ENCODE results near the gene ARHGEF2.

Gene ARHGEF2

DNA sequence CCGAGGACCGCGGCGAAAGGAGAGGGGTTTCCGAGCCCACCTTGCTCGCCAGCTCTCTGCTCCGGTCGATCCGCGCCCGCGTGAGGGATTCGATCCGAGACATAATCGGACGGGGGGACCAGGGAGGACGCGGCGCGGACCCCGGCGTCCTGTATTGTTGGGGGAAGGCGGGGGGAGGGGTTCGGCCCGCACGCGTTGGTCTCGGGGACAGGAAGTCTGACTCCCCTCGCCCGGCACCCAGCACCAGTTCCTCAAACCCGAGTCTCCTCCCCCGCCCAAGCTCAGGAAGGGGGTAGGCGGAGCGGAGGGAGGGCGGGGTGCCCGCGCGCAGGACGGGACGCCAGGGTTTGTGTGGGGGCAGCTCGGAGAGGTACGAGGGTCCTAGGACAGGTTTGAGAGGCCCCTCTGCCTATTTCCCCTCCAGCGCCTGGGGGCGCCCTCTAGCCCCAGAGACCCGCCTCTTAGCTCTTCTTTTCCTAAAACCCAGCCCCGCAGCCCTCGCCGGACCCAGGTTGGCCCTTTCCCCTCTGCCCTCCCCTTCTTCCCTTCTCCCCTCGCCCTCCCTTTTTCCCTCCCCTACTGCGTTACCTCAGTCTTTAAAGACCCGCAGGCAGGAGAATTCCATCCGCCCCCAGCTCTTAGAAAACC is at the start of gene ARHGEF2:
Gene ARHGEF2 (minus strand): TSS at position 223 of the 648 bp plus-strand sequence. CDS start 120 bp downstream, at position 103.
- TF ChIP-seq, protein P1, sequence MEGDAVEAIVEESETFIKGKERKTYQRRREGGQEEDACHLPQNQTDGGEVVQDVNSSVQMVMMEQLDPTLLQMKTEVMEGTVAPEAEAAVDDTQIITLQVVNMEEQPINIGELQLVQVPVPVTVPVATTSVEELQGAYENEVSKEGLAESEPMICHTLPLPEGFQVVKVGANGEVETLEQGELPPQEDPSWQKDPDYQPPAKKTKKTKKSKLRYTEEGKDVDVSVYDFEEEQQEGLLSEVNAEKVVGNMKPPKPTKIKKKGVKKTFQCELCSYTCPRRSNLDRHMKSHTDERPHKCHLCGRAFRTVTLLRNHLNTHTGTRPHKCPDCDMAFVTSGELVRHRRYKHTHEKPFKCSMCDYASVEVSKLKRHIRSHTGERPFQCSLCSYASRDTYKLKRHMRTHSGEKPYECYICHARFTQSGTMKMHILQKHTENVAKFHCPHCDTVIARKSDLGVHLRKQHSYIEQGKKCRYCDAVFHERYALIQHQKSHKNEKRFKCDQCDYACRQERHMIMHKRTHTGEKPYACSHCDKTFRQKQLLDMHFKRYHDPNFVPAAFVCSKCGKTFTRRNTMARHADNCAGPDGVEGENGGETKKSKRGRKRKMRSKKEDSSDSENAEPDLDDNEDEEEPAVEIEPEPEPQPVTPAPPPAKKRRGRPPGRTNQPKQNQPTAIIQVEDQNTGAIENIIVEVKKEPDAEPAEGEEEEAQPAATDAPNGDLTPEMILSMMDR (IDR thresholded peaks at IDR 0.05; ENCODE audit: insufficient read depth, low read length, poor library complexity, severe bottlenecking): peak; percentile 39
- peak; percentile 91 for DNase-seq (ENCODE audit: extremely low read depth, insufficient read length)
- Histone ChIP-seq H3K36me3 (ENCODE audit: control insufficient read depth, insufficient read depth, low read length) (peaks cover 4% of the 10 kb centered on the region), H3K4me3 (replicated peaks; ENCODE audit: low read depth, low read length) (peak within 1 kb of the TSS; percentile 94), H3K27me3 (replicated peaks; ENCODE audit: control insufficient read depth, insufficient read depth, low read length) (no peaks in the 10 kb centered on the region)

DNA sequence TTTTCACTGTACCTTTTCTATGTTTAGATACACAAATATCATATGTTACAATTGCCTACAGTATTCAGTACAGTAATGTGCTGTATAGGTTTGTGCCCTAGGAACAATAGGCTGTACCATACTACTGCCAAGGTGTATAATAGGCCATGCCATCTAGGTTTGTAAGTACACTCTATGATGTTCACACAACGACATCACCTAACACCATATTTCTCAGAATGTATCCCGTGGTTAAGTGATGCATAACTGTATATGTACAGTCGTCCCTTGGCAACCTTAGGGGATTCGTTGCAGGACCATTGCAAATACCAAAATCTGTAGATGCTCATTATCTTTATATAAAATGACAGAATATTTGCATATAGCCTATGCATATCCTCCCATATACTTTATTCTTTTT is 48.2 kb upstream of the ARHGEF2 start:
- no peak for DNase-seq (ENCODE audit: extremely low read depth, insufficient read length)
- no peak overlapping the region for H3K4me3 ChIP-seq (replicated peaks; ENCODE audit: low read depth, low read length)
- TF ChIP-seq, protein P1 (IDR thresholded peaks at IDR 0.05; ENCODE audit: insufficient read depth, low read length, poor library complexity, severe bottlenecking): no peak
- no peaks in the 10 kb centered on the region for H3K36me3 ChIP-seq (ENCODE audit: control insufficient read depth, insufficient read depth, low read length)
- H3K27me3 ChIP-seq (replicated peaks; ENCODE audit: control insufficient read depth, insufficient read depth, low read length): no peaks in the 10 kb centered on the region

DNA sequence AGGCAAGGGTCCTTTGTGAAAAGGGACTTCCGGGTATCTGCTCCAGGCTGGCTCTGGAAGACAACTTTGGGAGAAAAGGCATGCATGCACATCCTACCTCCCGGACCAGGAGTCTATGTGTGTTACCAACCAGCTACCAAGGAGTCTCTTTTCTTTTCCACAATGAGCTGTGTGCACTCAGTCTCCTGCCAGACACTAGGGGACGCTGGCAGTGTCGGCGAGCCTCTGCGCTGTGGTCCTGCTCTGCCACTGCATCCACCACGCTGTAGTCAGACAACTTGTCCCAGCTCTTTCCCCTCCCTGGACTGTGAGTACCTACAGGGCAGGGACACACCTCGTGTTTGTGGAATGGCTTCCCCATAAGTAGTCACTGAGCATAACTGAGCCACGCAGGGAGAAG is 47.5 kb upstream of the ARHGEF2 start:
- TF ChIP-seq, protein P1 (IDR thresholded peaks at IDR 0.05; ENCODE audit: insufficient read depth, low read length, poor library complexity, severe bottlenecking): peak; percentile 84
- DNase-seq (ENCODE audit: extremely low read depth, insufficient read length): peak; percentile 37

DNA sequence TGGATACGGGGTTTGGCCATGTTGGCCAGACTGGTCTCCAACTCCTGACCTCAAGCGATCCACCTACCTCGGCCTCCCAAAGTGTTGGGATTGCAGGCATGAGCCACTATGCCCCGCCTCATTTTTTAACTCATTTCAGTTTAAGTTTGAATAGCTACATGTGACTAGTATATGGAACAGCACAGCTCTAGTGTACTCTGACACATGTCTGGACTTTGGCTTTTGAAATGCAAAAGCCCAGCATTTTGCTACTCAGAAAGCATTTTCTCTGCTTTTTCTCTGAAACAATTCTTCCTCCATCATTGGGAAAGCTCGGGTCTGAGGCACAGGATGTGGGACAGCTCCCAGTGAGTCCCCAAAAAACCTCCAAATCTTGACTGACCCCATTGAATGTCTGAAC is 46.5 kb upstream of the ARHGEF2 start:
- no peak for DNase-seq (ENCODE audit: extremely low read depth, insufficient read length)
- Histone ChIP-seq H3K36me3 (ENCODE audit: control insufficient read depth, insufficient read depth, low read length) (no peaks in the 10 kb centered on the region), H3K4me3 (replicated peaks; ENCODE audit: low read depth, low read length) (no peak overlapping the region), H3K27me3 (replicated peaks; ENCODE audit: control insufficient read depth, insufficient read depth, low read length) (no peaks in the 10 kb centered on the region)
- TF ChIP-seq, protein P1 (IDR thresholded peaks at IDR 0.05; ENCODE audit: insufficient read depth, low read length, poor library complexity, severe bottlenecking): no peak

More for the DNA sequence above, 47.5 kb upstream of the ARHGEF2 start:
- H3K36me3 ChIP-seq (ENCODE audit: control insufficient read depth, insufficient read depth, low read length): no peaks in the 10 kb centered on the region
- H3K27me3 ChIP-seq (replicated peaks; ENCODE audit: control insufficient read depth, insufficient read depth, low read length): no peaks in the 10 kb centered on the region
- H3K4me3 ChIP-seq (replicated peaks; ENCODE audit: low read depth, low read length): no peak overlapping the region

DNA sequence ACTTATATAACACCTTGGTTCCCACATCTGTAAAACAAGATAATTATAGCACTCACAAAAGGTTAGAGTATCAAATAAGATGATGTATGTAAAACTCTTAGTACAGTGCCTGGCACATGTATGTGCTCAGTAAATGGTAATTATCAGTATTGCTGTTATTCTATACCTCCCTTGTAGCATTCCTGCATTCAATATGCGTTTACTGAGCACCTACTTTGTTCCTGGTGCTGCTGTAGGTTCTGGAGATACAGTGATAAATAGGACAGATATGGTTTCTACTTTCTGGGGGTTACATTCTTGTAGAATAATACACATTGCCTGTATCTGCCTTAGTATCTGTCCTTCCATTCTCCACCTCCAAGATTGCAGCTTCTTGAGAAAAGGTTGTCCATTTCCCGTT is 43.6 kb upstream of the ARHGEF2 start:
- no peak overlapping the region for H3K4me3 ChIP-seq (replicated peaks; ENCODE audit: low read depth, low read length)
- H3K27me3 ChIP-seq (replicated peaks; ENCODE audit: control insufficient read depth, insufficient read depth, low read length): no peaks in the 10 kb centered on the region
- TF ChIP-seq, protein P1 (IDR thresholded peaks at IDR 0.05; ENCODE audit: insufficient read depth, low read length, poor library complexity, severe bottlenecking): no peak
- DNase-seq (ENCODE audit: extremely low read depth, insufficient read length): no peak
- H3K36me3 ChIP-seq (ENCODE audit: control insufficient read depth, insufficient read depth, low read length): peaks cover 2% of the 10 kb centered on the region

DNA sequence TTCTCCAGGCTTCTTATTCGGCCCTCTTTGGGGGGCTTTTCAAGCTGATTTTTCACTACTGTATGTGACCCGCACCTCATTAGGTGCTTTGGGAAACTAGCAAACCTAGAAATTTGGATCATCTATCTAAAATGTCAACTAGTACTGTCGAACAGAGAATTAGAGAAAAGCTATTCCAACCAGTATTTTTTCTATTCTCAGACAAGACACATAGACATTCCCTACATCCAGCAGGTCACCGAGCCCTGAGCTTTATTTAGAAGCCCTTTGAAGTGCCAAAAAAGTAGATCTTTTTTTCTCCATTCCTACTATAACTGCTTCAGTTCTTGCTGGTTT is 42.7 kb upstream of the ARHGEF2 start:
- peak overlapping the region; percentile 0 for H3K4me3 ChIP-seq (replicated peaks; ENCODE audit: low read depth, low read length)
- H3K27me3 ChIP-seq (replicated peaks; ENCODE audit: control insufficient read depth, insufficient read depth, low read length): no peaks in the 10 kb centered on the region
- DNase-seq (ENCODE audit: extremely low read depth, insufficient read length): no peak
- TF ChIP-seq, protein P1 (IDR thresholded peaks at IDR 0.05; ENCODE audit: insufficient read depth, low read length, poor library complexity, severe bottlenecking): no peak
- peaks cover 2% of the 10 kb centered on the region for H3K36me3 ChIP-seq (ENCODE audit: control insufficient read depth, insufficient read depth, low read length)
